Left colon (tissue), 2 donors: ENCODE data around the gene SGMS1. TPM values are rescaled to one million over a fixed set of nuclear protein-coding genes. Genes with fewer than 3 reads are reported as not detected.

ENCODE experiments used
- ATAC-seq: fragments of 200-7000 bp; cut with Tn5 transposase; one replicate; pipeline ENCODE4 v1.9.1; 2020; ENCODE audit warnings: mild to moderate bottlenecking, moderate library complexity
- DNase-seq, 2 donors: peaks; one replicate each; pipeline ENCODE4 v3.0.0-alpha.2; 2020
- intact Hi-C, 2 donors: fragments of 100-400 bp; cut with DNase I in 1 of 2; cut with micrococcal nuclease in 1 of 2; formaldehyde crosslinking; loops; one replicate each; pipeline versions ENCODE4 v1.11.2 to v1.14.0; 2022; cut with DNase I, micrococcal nuclease
- total RNA-seq, 2 donors: library from RNA; stranded (reverse); fragmentation: NEBNext Ultra II Directional; extraction: Animal tissue kit (Norgen Biotek cat#: 25700); gene quantifications; one replicate each; pipeline ENCODE4 v1.2.1, GENCODE V29; 2021
- donor health status: DM: no; HTN: no; CAD: no.
- donor health status: DM: yes; HTN: yes; CAD: no.

Gene SGMS1
- total RNA-seq, 2 donors from 2014 or later: 17.8 to 20.8 TPM

- intact Hi-C loops: no loop called here
- DNase-seq (no peak), ATAC-seq (no peak)
Measured at GRCh38 chr10:50618624-50619023, 5.1 kb downstream of the SGMS1 start.

- DNase-seq (no peak), ATAC-seq (no peak)
- intact Hi-C loops: no loop called here
Measured at GRCh38 chr10:50615658-50616057, 8.1 kb downstream of the SGMS1 start.

GRCh38 chr10:50614444-50615137 is 9.2 kb downstream of the SGMS1 start:
- ATAC-seq: peak; percentile 83
- DNase-seq: no peak

GRCh38 chr10:50613726-50614443 is 9.9 kb downstream of the SGMS1 start:
- intact Hi-C loops: no loop called here
- ATAC-seq (no peak), DNase-seq (no peak)

More at GRCh38 chr10:50614444-50615137, 9.2 kb downstream of the SGMS1 start:
- intact Hi-C loops: no loop called here

- ATAC-seq (no peak), DNase-seq (no peak)
- intact Hi-C loops: no loop called here
Measured at GRCh38 chr10:50613150-50613549, 10.6 kb downstream of the SGMS1 start.

GRCh38 chr10:50610368-50610767 is 13.4 kb downstream of the SGMS1 start:
- DNase-seq (no peak), ATAC-seq (no peak)
- intact Hi-C loops: no loop called here

GRCh38 chr10:50607356-50607925 is 16.3 kb downstream of the SGMS1 start:
- intact Hi-C loops: no loop called here
- ATAC-seq (no peak), DNase-seq (no peak)

GRCh38 chr10:50605951-50606270 is 17.8 kb downstream of the SGMS1 start:
- intact Hi-C loops: no loop called here
- DNase-seq (no peak), ATAC-seq (no peak)

GRCh38 chr10:50605269-50605950 is 18.3 kb downstream of the SGMS1 start:
- intact Hi-C loops: no loop called here
- DNase-seq: peak; percentile 16 to 41
- peak; percentile 88 for ATAC-seq

- DNase-seq: no peak
- intact Hi-C loops: no loop called here
- no peak for ATAC-seq
Measured at GRCh38 chr10:50604809-50605208, 18.9 kb downstream of the SGMS1 start.

GRCh38 chr10:50604049-50604640 is 19.6 kb downstream of the SGMS1 start:
- ATAC-seq (peak; percentile 60), DNase-seq (no peak)
- intact Hi-C loops: no loop called here

GRCh38 chr10:50603151-50603850 is 20.5 kb downstream of the SGMS1 start:
- ATAC-seq (no peak), DNase-seq (no peak)
- intact Hi-C loops: no loop called here

- intact Hi-C loops: no loop called here
- DNase-seq (no peak), ATAC-seq (no peak)
Measured at GRCh38 chr10:50601974-50602373, 21.8 kb downstream of the SGMS1 start.

- intact Hi-C loops: no loop called here
- no peak for ATAC-seq
- no peak for DNase-seq
Measured at GRCh38 chr10:50600831-50601477, 22.8 kb downstream of the SGMS1 start.

- DNase-seq (no peak), ATAC-seq (peak; percentile 49)
- intact Hi-C loops: no loop called here
Measured at GRCh38 chr10:50600286-50600685, 23.5 kb downstream of the SGMS1 start.

- DNase-seq (no peak), ATAC-seq (no peak)
- intact Hi-C loops: no loop called here
Measured at GRCh38 chr10:50596897-50597296, 26.9 kb downstream of the SGMS1 start.

- intact Hi-C loops: no loop called here
- ATAC-seq (no peak), DNase-seq (no peak)
Measured at GRCh38 chr10:50596456-50596855, 27.3 kb downstream of the SGMS1 start.

GRCh38 chr10:50595785-50596184 is 28.0 kb downstream of the SGMS1 start:
- intact Hi-C loops: no loop called here
- no peak for ATAC-seq
- no peak for DNase-seq
